Putamen (tissue), 1 donor: ENCODE data around the gene HLA-DQB1.
"Not testable (repeated sequence)": the region's sequence is repeated elsewhere in the genome, so short reads cannot be mapped to it uniquely, and the experiment has no call there.

ENCODE experiments used
- DNase-seq: peaks from one replicate; pipeline ENCODE4 v3.0.0-alpha.2; 2016; ENCODE audit warnings: low spot score

The HLA-DQB1 gene

GRCh38 chr6:32662099-32662498, 4.4 kb downstream of the HLA-DQB1 start:
- DNase-seq, result no peak

GRCh38 chr6:32659856-32660595, 6.4 kb downstream of the HLA-DQB1 start:
- DNase-seq, result no peak

GRCh38 chr6:32658268-32658897, 8.1 kb downstream of the HLA-DQB1 start:
- DNase-seq, result no peak

- not testable (repeated sequence) for DNase-seq
Measured at GRCh38 chr6:32657819-32658218, 8.6 kb downstream of the HLA-DQB1 start.

GRCh38 chr6:32657329-32657728, 9.1 kb downstream of the HLA-DQB1 start:
- not testable (repeated sequence) for DNase-seq

GRCh38 chr6:32655203-32655710, 11.2 kb downstream of the HLA-DQB1 start:
- no peak for DNase-seq

- DNase-seq, result no peak
Measured at GRCh38 chr6:32645047-32645703, 21.3 kb downstream of the HLA-DQB1 start.

GRCh38 chr6:32643904-32644303, 22.6 kb downstream of the HLA-DQB1 start:
- DNase-seq, result no peak

- DNase-seq, result no peak
Measured at GRCh38 chr6:32642720-32643106, 23.7 kb downstream of the HLA-DQB1 start.

GRCh38 chr6:32641785-32642719, 24.4 kb downstream of the HLA-DQB1 start:
- not testable (repeated sequence) for DNase-seq

GRCh38 chr6:32641122-32641521, 25.3 kb downstream of the HLA-DQB1 start:
- no peak for DNase-seq

GRCh38 chr6:32639440-32640394, 26.7 kb downstream of the HLA-DQB1 start:
- no peak for DNase-seq

- no peak for DNase-seq
Measured at GRCh38 chr6:32638532-32639219, 27.8 kb downstream of the HLA-DQB1 start.

- no peak for DNase-seq
Measured at GRCh38 chr6:32637883-32638282, 28.6 kb downstream of the HLA-DQB1 start.

- DNase-seq, result peak; percentile 17
Measured at GRCh38 chr6:32637219-32637880, 29.1 kb downstream of the HLA-DQB1 start, which contains the start of gene HLA-DQA1. Gene HLA-DQA1, plus strand, starts transcription at chr6:32637406. Its CDS starts 53 bp downstream, at chr6:32637459.

- DNase-seq, result no peak
Measured at GRCh38 chr6:32635526-32636123, 30.8 kb downstream of the HLA-DQB1 start.

- DNase-seq, result not testable (repeated sequence)
Measured at GRCh38 chr6:32629793-32630192, 36.7 kb downstream of the HLA-DQB1 start.

GRCh38 chr6:32627831-32628230, 38.6 kb downstream of the HLA-DQB1 start:
- DNase-seq, result no peak

GRCh38 chr6:32627249-32627648, 39.2 kb downstream of the HLA-DQB1 start:
- no peak for DNase-seq
